GM18861 (cell line): ENCODE data around the gene KDM3B.
"Not testable (repeated sequence)": the region's sequence is repeated elsewhere in the genome, so short reads cannot be mapped to it uniquely, and the experiment has no call there.

Experiments
- ATAC-seq: cut with Tn5 transposase; IDR thresholded peaks from one replicate; pipeline ENCODE4 v1.9.1; 2021; ENCODE audit not compliant: unreplicated experiment

KDM3B gene

DNA sequence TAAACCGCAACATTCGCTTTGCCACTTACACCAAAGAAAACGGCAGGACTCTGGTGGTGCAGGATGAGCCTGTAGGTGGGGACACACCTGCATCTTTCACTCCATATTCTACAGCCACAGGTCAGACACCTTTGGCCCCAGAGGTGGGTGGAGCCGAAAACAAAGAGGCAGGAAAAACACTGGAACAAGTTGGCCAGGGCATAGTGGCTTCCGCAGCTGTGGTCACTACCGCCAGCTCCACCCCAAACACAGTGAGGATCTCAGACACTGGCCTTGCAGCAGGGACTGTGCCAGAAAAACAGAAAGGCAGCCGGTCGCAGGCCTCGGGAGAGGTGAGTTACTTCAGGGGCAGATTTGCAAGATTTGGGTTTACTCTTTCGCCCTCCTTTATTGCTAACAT, 33.8 kb downstream of the KDM3B start:
- ATAC-seq, result no peak

DNA sequence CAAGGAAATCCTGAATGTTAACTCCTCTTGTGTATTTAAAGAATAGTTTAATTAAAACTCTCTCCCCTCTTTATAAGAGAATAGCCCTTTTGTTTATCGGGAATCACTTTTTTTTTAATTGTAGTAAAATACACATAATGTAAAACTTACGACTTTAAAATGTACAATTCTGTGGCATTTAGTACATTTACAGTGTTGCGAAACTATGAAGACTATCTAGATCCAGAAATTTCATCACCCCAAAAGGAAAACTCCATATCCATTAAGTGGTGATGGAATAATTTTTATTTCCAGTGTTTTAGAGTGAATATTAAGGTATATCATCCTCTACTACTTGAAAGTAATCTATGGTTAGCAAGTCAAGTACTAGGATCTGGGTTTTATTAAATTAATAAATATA, 36.8 kb downstream of the KDM3B start:
- ATAC-seq, result no peak

DNA sequence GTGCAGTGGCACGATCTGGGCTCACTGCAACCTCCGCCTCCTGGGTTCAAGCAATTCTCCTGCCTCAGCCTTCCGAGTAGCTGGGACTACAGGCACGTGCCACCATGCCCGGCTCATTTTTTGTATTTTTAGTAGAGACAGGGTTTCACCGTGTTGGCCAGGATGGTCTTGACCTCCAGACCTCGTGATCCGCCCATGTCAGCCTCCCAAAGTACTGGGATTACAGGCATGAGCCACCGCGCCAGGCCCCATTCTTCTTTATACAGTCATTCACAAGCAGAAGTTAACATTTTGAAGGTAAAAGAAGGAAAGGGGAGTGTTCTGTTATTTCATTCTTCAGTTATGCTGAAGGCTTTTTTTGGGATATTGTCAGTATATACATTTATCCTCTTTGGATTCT, 37.4 kb downstream of the KDM3B start:
- not testable (repeated sequence) for ATAC-seq

DNA sequence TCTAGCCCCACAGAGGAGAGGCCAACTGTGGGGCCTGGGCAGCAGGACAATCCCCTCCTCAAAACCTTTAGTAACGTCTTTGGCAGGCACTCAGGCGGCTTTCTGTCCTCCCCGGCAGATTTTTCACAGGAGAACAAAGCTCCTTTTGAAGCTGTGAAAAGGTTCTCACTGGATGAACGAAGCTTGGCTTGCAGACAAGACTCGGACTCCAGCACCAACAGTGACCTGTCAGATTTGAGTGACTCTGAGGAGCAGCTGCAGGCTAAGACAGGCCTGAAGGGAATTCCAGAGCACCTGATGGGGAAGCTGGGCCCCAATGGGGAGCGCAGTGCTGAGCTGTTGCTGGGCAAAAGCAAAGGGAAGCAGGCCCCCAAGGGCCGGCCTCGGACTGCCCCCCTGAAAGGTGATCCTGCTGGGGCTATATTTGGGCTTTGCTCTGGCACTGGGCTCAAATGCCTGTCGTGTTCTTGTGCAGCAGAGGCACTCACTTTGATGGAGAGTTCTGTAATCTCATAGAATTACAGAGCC, 39.4 kb downstream of the KDM3B start:
- ATAC-seq, result no peak

DNA sequence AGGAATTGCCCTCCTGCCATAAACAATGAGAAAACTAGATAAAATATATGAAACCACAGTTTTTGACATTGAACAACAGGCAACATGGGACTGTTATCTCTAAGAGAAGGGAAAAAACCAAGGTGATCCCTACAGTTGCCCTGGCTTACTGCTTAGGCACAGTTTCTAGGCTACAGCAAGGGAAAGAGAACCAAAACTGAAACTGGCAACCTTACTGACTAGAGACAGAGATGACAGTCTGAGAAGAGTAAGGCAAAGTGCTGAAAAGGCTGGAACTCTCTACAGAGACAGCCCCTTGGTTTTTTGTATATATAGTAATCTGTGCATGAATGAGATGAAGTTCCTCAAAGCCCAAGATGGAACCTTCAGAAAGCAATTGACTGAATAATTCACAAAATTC, 50.2 kb downstream of the KDM3B start:
- peak; percentile 52 for ATAC-seq

DNA sequence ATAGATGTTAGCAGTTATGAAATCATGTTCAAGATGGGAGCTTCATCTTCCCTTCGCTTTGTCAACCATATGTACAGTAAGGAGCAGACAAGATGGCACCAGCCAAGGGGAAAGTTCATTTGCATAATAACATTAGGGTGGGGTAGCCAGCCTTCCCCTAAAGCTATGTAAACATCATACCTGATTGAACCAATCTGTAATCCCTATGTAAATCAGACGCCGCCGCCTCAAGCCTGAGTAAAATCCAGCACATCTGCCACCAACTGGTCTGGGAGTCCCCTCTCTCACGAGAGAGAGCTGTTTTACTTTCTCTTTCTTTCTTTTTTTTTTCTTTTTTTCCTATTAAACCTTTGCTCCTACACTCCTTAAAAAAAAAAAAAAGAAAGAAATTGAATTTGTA, 55.5 kb downstream of the KDM3B start:
- ATAC-seq, result no peak

DNA sequence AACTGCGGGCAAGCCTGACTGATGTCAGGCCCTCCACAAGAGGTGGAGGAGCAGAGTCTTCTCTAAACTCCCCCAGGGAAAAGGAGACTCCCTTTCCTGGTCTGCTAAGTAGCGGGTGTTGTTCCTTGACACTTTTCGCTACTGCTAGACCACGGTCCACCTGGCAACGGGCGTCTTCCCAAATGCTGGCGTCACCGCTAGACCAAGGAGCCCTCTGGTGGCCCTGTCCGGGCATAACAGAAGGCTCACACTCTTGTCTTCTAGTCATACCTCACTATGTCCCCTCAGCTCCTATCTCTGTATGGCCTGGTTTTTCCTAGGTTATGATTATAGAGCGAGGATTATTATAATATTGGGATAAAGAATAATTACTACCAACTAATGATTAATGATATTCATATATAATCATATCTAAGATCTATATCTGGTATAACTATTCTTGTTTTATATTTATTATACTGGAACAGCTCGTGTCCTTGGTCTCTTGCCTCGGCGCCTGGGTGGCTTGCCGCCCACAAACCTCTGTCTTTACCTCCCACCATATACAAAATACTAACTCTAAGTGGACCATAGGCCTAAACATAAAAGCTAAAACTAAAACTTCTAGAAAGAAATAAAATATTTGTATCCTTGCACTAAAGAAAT, 58.6 kb downstream of the KDM3B start:
- not testable (repeated sequence) for ATAC-seq

DNA sequence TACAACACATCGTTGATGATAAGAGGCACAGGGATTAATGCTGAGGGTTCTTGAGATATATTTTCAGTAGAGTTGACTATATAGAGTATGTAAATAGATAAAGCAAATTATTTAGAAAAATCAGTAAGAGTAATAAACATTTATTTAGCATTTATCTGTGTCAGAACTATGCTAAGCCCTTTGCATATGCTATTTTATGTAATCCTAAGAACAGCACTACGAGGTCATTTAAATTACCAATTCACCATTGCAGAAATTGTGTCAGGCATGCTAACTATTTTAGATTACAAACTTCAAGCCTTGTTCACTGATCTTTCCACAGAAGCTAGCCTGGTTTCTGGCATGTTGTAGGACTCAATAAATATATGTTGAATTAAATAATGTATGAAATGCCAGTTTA, 66.0 kb downstream of the KDM3B start:
- no peak for ATAC-seq

DNA sequence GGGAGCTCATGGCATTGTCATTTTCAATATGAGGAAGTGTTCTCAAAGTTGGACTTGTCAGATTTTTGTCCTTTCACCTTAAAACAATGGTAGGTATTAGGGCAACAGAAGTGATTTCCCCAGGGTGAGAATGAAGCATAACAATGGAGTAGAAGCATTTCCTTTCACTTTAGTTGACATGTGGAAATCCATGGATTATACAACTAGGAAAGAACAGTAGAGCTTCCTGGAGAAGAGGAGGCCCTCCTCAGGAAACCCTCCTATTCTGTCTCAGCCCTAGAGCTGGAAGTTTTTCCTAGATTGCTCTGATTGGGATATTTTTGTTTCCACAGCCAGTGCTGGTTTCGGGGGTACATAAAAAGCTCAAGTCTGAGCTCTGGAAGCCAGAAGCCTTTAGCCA, 72.6 kb downstream of the KDM3B start:
- ATAC-seq, result no peak

DNA sequence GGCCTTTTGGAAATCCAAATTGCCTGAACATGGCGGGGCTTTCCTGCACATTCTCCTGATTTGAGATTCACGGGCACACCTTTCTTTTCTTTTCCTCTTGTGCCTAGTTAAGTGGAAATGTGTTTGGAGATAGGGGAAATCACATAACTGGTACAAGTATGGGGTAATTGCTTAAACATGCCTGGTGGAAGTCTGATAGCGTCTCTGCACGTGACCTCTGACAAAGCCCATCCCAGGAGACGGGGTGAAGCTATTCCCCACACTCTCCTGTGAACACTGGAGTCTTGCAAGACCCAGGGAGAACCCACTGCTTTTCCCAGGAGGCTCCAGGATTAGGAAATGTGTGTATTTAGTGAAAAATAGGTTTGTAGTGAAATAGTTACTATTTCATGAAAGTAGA, 83.5 kb downstream of the KDM3B start:
- ATAC-seq, result no peak

DNA sequence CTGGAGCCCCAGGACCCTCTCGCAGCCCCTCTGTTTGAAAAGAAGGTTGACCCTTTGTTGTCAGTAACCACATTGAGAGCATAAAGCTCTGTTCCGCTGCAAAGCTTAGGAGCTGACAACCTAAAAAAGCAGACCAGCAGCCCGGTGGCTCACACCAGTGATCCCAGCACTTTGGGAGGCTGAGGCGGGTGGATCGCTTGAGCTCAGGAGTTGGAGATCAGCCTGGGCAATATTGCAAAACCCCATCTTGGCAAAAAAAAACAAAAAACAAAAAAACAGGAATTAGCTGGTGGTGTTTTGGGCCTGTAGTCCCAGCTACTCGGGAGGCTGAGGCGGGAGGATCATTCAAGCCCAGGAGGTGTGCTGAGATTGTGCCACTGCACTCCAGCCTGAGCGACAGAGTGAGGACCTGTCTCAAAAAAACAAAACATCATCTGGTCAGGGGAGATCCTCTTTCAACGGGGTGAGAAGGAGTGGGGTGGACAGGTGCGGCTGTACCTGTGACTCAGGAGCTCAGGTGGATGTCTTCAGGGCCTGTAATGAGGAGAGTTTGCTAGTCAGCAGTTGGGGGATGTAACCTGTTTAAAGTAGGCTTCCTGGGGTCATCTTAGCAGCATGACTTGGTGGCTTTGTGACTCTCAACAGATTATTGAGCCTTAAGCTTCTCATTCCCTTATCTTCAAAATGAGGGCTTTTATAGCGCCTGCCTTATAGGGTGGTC, 85.7 kb downstream of the KDM3B start:
- no peak for ATAC-seq

DNA sequence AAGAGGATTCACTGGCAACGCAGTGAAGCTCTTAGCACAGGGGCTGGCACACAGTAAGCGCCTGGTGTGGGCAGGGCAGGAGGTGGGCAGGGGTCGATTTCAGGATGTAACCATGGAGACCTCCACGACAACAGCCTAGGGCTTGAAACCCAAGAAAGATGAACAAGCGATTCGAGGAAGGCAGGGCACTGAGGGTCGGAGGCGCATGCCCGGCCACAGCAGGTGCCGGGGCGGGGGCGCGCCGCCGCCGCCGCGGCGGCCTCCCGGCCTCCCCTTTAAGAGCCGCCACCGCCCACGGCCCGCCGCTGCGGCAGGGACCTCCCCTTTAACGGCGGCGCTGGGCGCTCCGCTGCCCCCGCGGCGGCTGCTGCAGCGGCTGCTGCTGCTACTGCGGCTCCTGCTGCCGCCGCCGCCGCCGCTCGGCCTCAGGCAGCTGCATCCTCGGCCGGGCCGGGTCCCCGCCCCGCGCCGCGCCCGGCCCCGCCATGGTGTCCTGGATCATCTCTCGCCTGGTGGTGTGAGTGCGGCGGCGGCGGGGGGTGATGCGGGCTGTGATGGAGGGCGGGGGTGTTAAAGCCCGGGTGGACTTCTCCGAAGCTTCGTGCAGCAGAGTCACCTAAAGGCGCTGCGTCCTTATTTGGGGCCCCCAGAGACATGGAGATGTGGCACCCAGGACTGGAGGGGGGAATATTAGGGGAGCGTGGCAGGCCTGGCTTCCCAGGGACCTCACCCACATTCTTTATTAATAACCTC, 86.4 kb downstream of the KDM3B start, which contains the start of gene REEP2:
REEP2 (plus strand) TSS at position 334 of the 753 bp plus-strand sequence; CDS start at position 486, 152 bp downstream.
- peak; percentile 52 for ATAC-seq

DNA sequence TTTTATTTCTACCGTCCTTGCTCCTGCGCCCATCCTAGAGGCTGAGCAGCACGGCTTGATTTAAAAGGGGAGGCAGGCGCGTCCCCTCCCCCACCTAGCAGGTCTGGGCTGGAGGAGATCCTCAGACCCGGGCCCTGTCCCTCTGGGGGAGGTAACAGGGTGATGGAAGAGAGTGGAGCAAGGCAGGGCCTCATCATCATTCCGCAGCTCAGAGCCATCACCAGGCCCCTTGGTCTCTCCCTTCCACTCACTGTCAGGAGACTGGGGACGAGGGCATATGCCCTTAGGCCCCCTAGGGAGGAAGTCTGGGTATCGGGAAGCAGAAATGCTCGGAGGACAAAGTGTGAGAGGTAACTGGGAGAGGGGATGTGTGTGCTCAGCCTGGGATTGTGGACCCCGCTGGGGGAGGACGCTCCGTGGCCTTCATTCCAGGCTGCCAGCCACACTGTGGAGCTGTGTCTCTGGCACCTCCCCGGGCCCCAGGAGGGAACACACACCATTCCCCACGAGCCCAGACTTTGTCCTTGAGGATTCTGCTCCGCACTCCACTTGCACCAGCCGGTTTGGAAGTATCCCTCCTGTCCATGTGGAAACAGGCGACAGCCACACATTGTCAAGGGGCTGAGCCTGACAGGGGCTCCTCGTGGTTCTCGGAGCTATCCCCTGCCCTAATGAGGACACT, 87.1 kb downstream of the KDM3B start:
- ATAC-seq, result no peak

DNA sequence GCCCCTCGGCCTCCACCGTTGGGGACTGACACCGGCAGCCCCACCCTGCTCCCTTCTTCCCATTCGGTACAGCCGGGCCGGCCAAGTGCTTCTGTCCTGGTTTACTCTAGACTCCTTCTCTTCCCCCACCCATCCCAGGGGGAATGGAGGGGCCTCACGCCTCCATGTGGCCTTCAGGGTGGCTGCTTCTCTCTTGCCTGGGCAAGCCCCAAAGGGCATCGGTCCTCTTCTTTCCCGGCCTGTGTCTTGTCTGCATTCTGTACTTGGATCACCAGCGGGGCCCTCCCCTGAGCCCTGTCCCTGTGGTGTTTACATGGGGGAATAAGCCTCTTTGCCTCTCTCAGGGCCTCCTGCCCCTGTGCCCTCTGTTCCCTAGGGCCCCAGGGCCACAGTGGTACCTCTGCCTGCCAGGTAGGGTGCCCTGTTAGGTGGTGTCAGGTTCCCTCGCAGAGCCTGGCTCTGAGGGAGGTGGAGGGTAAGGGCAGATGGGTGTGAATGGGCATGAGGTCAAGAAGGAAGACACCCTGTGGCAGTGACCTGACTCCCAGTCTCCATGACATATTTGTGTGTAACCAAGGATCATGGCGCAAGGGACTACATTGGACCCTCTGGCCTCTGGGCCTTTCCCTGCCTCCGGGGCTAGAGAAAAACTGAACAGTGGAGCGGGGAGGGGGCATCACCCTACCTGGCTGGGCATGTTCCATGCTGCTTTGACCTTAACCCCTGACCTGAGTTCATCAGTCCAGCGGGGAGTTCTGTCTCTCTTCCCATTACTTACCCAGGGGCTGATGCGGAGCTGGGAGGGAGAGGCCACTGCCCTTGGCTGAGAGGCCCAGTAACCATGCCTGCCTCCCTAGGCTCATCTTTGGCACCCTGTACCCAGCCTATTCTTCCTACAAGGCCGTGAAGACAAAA, 87.9 kb downstream of the KDM3B start:
- ATAC-seq, result no peak

DNA sequence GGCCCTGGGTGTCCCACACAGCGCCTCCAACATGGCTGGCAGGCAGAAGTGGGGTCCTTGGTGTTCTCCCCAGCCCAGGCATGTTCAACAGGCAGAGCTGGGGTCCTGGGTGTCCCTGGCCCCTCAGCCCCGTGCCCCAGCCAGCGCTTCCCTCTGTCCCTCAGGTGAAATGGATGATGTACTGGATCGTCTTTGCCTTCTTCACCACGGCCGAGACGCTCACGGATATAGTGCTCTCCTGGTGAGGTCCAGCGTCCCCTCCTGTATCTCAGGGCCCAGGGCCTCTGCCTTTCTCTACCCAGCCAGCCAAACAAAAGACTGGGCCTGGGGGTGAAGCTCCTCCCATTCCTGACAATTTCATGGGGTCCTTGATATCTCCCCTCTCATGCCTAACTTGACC, 88.7 kb downstream of the KDM3B start:
- ATAC-seq, result no peak

DNA sequence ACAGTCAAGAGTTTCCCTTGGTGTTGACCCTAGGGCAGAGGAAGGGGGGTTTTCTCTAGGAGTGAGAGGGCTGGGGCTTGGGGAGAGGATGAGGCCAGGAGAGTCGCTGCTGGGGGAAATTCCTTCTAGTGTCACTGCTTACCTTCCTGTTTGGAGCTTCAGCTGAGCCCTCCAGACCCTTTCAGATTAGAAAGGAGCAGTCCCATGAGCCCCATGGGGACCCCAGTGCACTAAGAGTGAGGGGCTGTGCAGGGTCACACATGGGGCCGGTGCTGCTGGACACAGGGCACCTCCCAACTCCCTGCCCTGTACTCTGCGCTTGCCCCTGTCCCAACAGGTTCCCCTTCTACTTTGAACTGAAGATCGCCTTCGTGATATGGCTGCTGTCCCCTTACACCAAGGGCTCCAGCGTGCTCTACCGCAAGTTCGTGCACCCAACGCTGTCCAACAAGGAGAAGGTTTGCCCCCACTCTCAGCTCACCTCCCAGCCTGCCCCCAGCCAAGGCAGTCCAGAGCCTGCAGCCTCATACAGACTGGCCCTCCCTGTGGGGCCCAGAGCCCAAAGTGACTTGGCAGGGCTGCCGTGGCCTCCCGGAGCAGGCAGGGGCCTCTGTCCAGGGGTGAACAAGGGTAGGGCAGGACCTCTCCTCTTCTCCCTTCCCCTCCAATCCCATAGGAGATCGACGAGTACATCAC, 91.7 kb downstream of the KDM3B start:
- no peak for ATAC-seq

DNA sequence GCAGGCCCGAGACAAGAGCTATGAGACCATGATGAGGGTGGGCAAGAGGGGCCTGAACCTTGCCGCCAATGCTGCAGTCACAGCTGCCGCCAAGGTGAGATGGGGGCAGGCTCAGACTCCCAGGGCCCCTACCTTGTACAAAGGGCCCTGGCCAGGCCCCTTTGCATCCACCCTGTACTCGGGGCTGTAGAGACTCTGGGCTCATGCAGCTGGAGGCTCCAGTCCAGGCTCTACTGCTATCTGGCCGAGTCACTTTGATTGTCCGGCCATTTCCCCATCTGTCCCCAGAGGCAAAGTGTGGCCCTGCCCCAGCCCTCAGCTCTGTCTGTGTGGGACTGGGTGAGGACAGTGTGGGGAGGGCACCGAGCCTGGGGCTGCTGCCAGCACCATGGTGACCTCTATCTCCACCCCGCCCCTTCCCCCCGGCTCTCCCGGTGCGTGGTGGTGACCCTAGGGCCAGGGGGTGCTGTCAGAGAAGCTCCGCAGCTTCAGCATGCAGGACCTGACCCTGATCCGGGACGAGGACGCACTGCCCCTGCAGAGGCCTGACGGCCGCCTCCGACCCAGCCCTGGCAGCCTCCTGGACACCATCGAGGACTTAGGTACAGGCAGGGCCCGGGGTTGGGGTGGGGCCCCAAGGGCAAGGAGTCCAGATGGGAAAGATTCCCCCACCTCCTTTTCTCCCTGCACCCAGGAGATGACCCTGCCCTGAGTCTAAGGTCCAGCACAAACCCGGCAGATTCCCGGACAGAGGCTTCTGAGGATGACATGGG, 92.5 kb downstream of the KDM3B start:
- ATAC-seq, result no peak

DNA sequence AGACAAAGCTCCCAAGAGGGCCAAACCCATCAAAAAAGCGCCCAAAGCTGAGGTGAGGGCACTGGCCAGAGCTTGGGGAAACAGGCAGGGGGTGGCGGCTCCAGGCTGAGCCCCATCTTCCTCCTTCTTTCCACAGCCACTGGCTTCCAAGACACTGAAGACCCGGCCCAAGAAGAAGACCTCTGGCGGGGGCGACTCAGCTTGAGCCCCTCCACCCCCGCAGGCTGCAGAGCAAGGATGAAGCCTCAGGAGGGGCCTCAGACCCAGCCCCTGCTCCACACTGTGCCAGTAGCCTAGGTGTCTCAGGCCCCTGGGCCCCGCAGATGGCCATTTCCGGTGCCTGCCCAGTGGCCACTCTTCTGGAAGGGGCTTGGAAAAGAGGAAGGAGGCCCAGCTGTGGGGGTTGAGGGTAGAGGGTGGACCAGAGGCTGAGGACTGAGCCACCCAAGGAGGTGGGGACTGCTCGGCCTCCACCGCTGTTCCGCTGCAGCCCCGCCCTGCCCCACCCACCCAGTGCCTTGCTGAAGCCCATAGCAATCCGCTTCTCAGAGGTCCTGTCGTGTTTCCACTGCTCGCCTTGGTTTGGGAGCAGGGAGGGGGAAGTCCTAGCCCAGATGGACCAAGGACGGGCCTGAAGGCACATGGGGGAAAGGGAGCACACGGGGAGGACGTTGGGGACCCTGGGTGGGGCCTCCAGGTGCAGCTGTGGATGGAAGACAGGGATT, 93.2 kb downstream of the KDM3B start:
- no peak for ATAC-seq
